PC-9 (cell line): Measurements from ENCODE around the gene SMPD3.

ENCODE experiments used
- EZH2 ChIP-seq: fragments of 200-600 bp; sonication (generic); IDR thresholded peaks from 2 replicates; pipeline ENCODE4 v1.8.0; 2017; ENCODE audit warnings: antibody characterized with exemption, low read depth
- TF ChIP-seq, protein P1 (sequence below): fragments of 200-600 bp; sonication (generic); conservative IDR thresholded peaks from 2 replicates; pipeline ENCODE4 v1.6.1; 2017; ENCODE audit warnings: mixed run types, antibody characterized with exemption, mild to moderate bottlenecking, moderate library complexity

DNA sequence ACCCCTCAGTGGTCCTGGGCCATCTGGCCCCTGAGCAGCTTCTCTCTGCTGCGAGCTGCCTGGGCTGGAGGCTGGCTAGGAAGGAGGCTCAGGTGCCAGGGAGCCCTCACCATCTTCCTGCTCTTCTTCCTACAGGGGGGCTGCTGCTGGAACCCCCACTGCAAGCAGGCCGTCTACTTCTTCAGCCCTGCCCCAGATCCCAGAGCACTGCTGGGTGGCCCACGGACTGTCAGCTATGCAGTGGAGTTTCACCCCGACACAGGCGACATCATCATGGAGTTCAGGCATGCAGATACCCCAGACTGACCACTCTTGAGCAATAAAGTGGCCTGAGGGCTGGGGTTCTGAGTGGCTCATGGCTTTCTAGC, 91.4 kb downstream of the SMPD3 start:
- TF ChIP-seq, protein P1, sequence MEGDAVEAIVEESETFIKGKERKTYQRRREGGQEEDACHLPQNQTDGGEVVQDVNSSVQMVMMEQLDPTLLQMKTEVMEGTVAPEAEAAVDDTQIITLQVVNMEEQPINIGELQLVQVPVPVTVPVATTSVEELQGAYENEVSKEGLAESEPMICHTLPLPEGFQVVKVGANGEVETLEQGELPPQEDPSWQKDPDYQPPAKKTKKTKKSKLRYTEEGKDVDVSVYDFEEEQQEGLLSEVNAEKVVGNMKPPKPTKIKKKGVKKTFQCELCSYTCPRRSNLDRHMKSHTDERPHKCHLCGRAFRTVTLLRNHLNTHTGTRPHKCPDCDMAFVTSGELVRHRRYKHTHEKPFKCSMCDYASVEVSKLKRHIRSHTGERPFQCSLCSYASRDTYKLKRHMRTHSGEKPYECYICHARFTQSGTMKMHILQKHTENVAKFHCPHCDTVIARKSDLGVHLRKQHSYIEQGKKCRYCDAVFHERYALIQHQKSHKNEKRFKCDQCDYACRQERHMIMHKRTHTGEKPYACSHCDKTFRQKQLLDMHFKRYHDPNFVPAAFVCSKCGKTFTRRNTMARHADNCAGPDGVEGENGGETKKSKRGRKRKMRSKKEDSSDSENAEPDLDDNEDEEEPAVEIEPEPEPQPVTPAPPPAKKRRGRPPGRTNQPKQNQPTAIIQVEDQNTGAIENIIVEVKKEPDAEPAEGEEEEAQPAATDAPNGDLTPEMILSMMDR = no peak
- TF ChIP-seq EZH2 = no peak
